Panc1 (cell line): ENCODE data around the gene FKBP2.

Experiments
- TF ChIP-seq, protein P1 (sequence below): fragments of 450-650 bp; IDR thresholded peaks from 2 replicates; pipeline ENCODE4 v1.5.1; 2017; ENCODE audit warnings: mild to moderate bottlenecking
- TF ChIP-seq, protein P2 (sequence below), 2 experiments: IDR thresholded peaks; 2 replicates each; pipeline ENCODE4 v1.6.1; 2011 to 2012; ENCODE audit warnings: low read depth in 2 of 2, control low read depth in 1 of 2, low read length in 1 of 2, mild to moderate bottlenecking in 1 of 2, moderate library complexity in 1 of 2; ENCODE audit not compliant: insufficient read depth in 1 of 2

DNA sequence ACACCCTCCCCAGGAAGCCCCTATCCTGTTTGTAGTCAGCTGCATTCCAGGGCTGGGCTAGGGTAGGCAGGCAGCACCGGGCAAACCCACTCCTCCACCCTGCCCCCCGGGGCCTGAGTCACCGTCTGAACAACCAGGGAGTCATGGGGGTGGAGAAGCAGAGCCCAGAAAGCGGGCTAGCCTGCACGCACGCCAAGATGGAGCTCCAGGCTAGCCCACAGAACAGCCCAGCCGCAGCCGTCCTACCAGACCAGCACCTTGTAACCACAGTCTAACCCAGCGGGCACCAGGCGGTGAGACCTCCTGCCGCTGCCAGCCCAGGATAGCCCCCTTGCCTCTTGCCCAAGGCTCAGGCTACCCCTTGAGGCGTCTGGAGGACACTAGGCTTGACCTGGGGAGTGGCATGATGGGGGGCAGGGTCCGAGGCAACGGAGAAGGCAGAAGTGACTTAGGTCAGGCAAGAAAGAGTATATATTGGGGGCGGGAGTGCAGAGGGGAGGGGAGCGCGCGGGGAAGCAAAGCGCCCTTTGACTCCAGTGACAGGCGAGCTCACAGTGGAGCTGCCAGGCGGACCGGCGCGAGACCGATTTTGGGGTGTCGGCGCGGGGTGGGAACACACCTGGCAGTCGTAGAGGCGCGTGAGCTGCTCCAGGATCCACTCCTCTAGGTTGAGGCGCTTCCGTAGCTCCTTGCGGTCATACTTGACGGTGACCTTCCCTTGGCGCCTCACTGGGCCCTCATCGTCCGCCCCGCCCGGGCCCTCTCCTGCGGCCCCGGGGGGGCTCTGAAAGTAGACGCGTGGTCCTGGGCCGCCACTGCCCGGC is 5.1 kb downstream of the FKBP2 start:
- TF ChIP-seq, protein P1, sequence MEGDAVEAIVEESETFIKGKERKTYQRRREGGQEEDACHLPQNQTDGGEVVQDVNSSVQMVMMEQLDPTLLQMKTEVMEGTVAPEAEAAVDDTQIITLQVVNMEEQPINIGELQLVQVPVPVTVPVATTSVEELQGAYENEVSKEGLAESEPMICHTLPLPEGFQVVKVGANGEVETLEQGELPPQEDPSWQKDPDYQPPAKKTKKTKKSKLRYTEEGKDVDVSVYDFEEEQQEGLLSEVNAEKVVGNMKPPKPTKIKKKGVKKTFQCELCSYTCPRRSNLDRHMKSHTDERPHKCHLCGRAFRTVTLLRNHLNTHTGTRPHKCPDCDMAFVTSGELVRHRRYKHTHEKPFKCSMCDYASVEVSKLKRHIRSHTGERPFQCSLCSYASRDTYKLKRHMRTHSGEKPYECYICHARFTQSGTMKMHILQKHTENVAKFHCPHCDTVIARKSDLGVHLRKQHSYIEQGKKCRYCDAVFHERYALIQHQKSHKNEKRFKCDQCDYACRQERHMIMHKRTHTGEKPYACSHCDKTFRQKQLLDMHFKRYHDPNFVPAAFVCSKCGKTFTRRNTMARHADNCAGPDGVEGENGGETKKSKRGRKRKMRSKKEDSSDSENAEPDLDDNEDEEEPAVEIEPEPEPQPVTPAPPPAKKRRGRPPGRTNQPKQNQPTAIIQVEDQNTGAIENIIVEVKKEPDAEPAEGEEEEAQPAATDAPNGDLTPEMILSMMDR, result no peak
- TF ChIP-seq, protein P2, sequence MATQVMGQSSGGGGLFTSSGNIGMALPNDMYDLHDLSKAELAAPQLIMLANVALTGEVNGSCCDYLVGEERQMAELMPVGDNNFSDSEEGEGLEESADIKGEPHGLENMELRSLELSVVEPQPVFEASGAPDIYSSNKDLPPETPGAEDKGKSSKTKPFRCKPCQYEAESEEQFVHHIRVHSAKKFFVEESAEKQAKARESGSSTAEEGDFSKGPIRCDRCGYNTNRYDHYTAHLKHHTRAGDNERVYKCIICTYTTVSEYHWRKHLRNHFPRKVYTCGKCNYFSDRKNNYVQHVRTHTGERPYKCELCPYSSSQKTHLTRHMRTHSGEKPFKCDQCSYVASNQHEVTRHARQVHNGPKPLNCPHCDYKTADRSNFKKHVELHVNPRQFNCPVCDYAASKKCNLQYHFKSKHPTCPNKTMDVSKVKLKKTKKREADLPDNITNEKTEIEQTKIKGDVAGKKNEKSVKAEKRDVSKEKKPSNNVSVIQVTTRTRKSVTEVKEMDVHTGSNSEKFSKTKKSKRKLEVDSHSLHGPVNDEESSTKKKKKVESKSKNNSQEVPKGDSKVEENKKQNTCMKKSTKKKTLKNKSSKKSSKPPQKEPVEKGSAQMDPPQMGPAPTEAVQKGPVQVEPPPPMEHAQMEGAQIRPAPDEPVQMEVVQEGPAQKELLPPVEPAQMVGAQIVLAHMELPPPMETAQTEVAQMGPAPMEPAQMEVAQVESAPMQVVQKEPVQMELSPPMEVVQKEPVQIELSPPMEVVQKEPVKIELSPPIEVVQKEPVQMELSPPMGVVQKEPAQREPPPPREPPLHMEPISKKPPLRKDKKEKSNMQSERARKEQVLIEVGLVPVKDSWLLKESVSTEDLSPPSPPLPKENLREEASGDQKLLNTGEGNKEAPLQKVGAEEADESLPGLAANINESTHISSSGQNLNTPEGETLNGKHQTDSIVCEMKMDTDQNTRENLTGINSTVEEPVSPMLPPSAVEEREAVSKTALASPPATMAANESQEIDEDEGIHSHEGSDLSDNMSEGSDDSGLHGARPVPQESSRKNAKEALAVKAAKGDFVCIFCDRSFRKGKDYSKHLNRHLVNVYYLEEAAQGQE (IDR thresholded peaks at IDR 0.05; ENCODE audit: insufficient read depth in 1 of 2, low read depth in 2 of 2, low read length in 1 of 2), result no peak
